RWPE1 (cell line): ENCODE measurements around the gene NTPCR.

Source experiments
- CTCF ChIA-PET: fragments of 350-600 bp; sonication (Branson Sonifier 250); formaldehyde crosslinking; extraction: SDS; loops from one replicate; lab custom pipeline; 2021; lab: Yijun Ruan, JAX
- POLR2A ChIA-PET: fragments of 400-600 bp; formaldehyde crosslinking; extraction: SDS; loops from one replicate; lab custom pipeline; 2020; ENCODE audit warnings: antibody characterized with exemption; ENCODE audit not compliant: low non-redundant PET; lab: Yijun Ruan, JAX
- DNase-seq: peaks from one replicate; pipeline ENCODE4 v3.0.0; 2012; ENCODE audit warnings: low spot score
- H3K27ac ChIP-seq: fragments of 450-650 bp; 2 replicates; pipeline ENCODE4 v1.5.1; 2017
- TF ChIP-seq, protein P1 (sequence below): fragments of 450-650 bp; conservative IDR thresholded peaks from 2 replicates; pipeline ENCODE4 v1.5.1; 2017; ENCODE audit warnings: low read depth, mild to moderate bottlenecking

The NTPCR gene

DNA sequence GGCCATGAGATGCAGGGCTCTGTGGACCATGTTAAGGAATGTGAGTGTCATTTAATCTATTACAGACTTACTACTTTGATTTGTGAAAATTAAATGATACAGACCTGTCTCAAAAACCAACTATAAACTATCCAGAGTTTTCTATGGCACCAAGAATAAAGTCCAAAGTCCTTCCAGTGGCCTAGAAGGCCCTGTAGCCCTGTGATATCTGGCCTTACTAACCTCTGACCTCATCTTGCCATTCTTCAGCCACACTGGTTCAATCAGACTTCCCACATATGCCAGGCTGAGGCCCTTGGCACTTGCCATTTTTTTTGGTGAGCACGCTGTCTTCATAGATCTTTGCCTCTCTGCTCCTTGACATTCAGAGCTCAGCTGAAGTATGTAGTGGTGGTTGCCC, 7.7 kb downstream of the NTPCR start:
- no peak for DNase-seq
- TF ChIP-seq, protein P1, sequence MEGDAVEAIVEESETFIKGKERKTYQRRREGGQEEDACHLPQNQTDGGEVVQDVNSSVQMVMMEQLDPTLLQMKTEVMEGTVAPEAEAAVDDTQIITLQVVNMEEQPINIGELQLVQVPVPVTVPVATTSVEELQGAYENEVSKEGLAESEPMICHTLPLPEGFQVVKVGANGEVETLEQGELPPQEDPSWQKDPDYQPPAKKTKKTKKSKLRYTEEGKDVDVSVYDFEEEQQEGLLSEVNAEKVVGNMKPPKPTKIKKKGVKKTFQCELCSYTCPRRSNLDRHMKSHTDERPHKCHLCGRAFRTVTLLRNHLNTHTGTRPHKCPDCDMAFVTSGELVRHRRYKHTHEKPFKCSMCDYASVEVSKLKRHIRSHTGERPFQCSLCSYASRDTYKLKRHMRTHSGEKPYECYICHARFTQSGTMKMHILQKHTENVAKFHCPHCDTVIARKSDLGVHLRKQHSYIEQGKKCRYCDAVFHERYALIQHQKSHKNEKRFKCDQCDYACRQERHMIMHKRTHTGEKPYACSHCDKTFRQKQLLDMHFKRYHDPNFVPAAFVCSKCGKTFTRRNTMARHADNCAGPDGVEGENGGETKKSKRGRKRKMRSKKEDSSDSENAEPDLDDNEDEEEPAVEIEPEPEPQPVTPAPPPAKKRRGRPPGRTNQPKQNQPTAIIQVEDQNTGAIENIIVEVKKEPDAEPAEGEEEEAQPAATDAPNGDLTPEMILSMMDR: no peak
- ChIA-PET CTCF (interaction anchor here (0.6 to 0.7 kb wide), 2 partner anchors 718 to 1032 kb away, joined by 4 to 6 read pairs; no protein-coding TSS in a partner anchor), POLR2A (no interaction called here)
- H3K27ac ChIP-seq: no peak overlapping the region

DNA sequence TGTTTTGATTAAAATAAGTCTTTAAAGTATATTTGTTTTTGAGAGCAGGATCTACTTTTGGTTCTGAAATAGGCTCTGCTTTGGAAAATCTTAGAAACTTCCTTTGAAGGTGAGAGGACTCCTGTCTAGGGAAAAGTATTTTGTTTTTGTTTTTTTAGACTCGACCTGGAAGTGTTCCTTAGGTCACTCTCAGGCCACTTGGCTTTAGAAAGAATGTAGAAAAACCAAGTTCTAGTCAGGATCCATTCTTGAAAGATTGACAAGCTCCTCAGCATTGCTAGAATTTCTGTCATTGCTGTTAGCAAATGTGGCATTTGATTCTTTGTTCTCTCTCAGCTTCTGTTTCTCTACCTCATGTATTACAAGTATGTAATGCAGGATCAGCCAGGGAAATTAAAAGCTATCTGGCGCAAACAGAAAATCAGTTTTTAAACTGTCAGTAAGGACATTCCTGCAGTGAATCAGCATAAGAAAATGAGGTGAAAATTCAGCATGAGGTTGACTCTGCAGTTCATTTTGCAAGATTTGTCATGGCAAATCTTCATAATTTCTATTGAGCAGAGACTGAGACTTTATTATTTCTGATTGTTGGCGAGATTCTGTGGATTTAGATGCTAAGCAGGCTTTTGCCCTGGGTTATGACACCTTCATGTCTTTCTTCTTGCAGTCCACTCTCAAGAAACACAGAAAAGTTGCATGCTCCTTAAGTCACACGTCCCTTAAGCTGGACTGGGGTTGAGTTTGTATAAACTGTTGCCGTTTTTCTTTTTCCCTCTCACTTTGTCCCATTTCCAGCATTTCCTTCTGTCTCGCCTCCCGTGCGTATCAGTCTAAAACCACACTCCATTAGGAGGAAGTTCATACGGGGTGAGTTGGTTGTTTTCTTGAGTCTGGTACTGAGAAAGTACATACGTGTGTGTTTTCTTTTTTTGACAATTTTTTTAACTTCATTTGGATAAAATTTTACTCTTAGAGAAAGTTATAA, 12.6 kb downstream of the NTPCR start:
- ChIA-PET CTCF (no interaction called here), POLR2A (no interaction called here)
- H3K27ac ChIP-seq: no peak overlapping the region
- DNase-seq: no peak
- TF ChIP-seq, protein P1: no peak

- no peak for DNase-seq
- POLR2A ChIA-PET: no interaction called here
- no peak overlapping the region for H3K27ac ChIP-seq
- CTCF ChIA-PET: interaction anchor here (0.6 to 1.1 kb wide), 2 partner anchors 8 to 288 kb away, joined by 3 to 4 read pairs; no protein-coding TSS in a partner anchor
- TF ChIP-seq, protein P1: no peak
These were observed 14.2 kb downstream of the NTPCR start for GRCh38 chr1:232964601-232965000.

GRCh38 chr1:232965124-232965911, 14.9 kb downstream of the NTPCR start:
- CTCF ChIA-PET: interaction anchor here (0.6 to 1.1 kb wide), 2 partner anchors 8 to 287 kb away, joined by 3 to 4 read pairs; no protein-coding TSS in a partner anchor
- POLR2A ChIA-PET: no interaction called here
- no peak overlapping the region for H3K27ac ChIP-seq
- DNase-seq: no peak
- TF ChIP-seq, protein P1: no peak

- ChIA-PET CTCF (interaction anchor here (0.8 kb wide), 1 partner anchor 12 kb away, joined by 3 read pairs; no protein-coding TSS in a partner anchor), POLR2A (no interaction called here)
- no peak overlapping the region for H3K27ac ChIP-seq
- TF ChIP-seq, protein P1: no peak
- no peak for DNase-seq
These were observed 15.5 kb downstream of the NTPCR start for GRCh38 chr1:232965912-232966217.

GRCh38 chr1:232966663-232967062, 16.3 kb downstream of the NTPCR start:
- ChIA-PET POLR2A (no interaction called here), CTCF (interaction anchor here (0.8 kb wide), 1 partner anchor 11 kb away, joined by 3 read pairs; no protein-coding TSS in a partner anchor)
- no peak for DNase-seq
- TF ChIP-seq, protein P1: no peak
- no peak overlapping the region for H3K27ac ChIP-seq
